Measurements from ENCODE around the gene PSMC3IP.

The PSMC3IP gene

GRCh38 chr17:42537156-42537805 lies 40.2 kb downstream of the PSMC3IP start:
- DNase-seq = no peak

- DNase-seq = peak; percentile 74
Measured at GRCh38 chr17:42536372-42537155, 41.0 kb downstream of the PSMC3IP start.

- DNase-seq = peak; percentile 86
Measured at GRCh38 chr17:42536048-42536371, 41.5 kb downstream of the PSMC3IP start, which contains the start of gene NAGLU. Gene NAGLU (plus strand): TSS chr17:42536241. CDS start chr17:42536273, 32 bp downstream.

GRCh38 chr17:42535155-42536047 lies 42.1 kb downstream of the PSMC3IP start:
- DNase-seq = no peak

- DNase-seq = no peak
Measured at GRCh38 chr17:42531455-42532354, 45.8 kb downstream of the PSMC3IP start.

- DNase-seq = no peak
Measured at GRCh38 chr17:42530952-42531454, 46.5 kb downstream of the PSMC3IP start.

GRCh38 chr17:42529061-42529460 lies 48.5 kb downstream of the PSMC3IP start:
- no peak for DNase-seq

- DNase-seq = no peak
Measured at GRCh38 chr17:42527932-42528331, 49.6 kb downstream of the PSMC3IP start.

GRCh38 chr17:42526031-42526444 lies 51.5 kb downstream of the PSMC3IP start:
- peak; percentile 86 for DNase-seq

GRCh38 chr17:42525221-42525620 lies 52.3 kb downstream of the PSMC3IP start:
- DNase-seq = peak; percentile 96

- no peak for DNase-seq
Measured at GRCh38 chr17:42522798-42523278, 54.7 kb downstream of the PSMC3IP start.

Data from fibroblast of upper back skin (primary cell).